Spleen (tissue), 11 donors: ENCODE results near the gene MRPL44. TPM values are rescaled to one million over a fixed set of nuclear protein-coding genes. Genes with fewer than 3 reads are reported as not detected.

Experiments used
- DNase-seq: peaks from one replicate; pipeline ENCODE4 v3.0.0-alpha.2; 2020
- H3K27ac ChIP-seq, 8 donors: fragments of 200-600 bp; sonication (generic) in 7 of 8; 1 replicate in 4 of 8; 2 replicates in 4 of 8; pipeline versions ENCODE4 v1.5.0 to v1.8.0; 2016 to 2021; ENCODE audit warnings: inconsistent platforms in 4 of 8, mild to moderate bottlenecking in 4 of 8, moderate library complexity in 1 of 8
- H3K27me3 ChIP-seq, 7 donors: fragments of 200-600 bp; sonication (generic) in 6 of 7; replicated peaks in 1 of 7; 1 replicate in 4 of 7; 2 replicates in 3 of 7; pipeline versions ENCODE4 v1.5.0 to v1.8.0; 2016 to 2021; ENCODE audit warnings: inconsistent platforms in 3 of 7, mild to moderate bottlenecking in 1 of 7
- H3K36me3 ChIP-seq, 6 donors: fragments of 200-600 bp; sonication (generic) in 5 of 6; 1 replicate in 4 of 6; 2 replicates in 2 of 6; pipeline versions ENCODE4 v1.5.0 to v1.8.0; 2016 to 2021; ENCODE audit warnings: inconsistent platforms in 2 of 6
- H3K4me1 ChIP-seq, 6 donors: fragments of 200-600 bp; sonication (generic) in 5 of 6; 1 replicate in 3 of 6; 2 replicates in 3 of 6; pipeline versions ENCODE4 v1.5.0 to v1.8.0; 2016 to 2021; ENCODE audit warnings: inconsistent platforms in 3 of 6
- H3K4me3 ChIP-seq, 8 donors: fragments of 200-600 bp; sonication (generic) in 7 of 8; 1 replicate in 4 of 8; 2 replicates in 4 of 8; pipeline versions ENCODE4 v1.5.0 to v1.8.0; 2016 to 2021; ENCODE audit warnings: inconsistent platforms in 4 of 8, mild to moderate bottlenecking in 4 of 8, moderate library complexity in 2 of 8
- H3K9me3 ChIP-seq, 8 donors: fragments of 200-600 bp; sonication (generic) in 7 of 8; 1 replicate in 4 of 8; 2 replicates in 4 of 8; pipeline versions ENCODE4 v1.5.0 to v1.8.0; 2016 to 2021; ENCODE audit warnings: inconsistent platforms in 4 of 8
- CTCF ChIP-seq, 11 experiments: fragments of 200-600 bp in 7 of 11; fragments of 450-650 bp in 4 of 11; sonication (generic) in 4 of 11; IDR thresholded peaks in 8 of 11; conservative IDR thresholded peaks in 3 of 11; 1 replicate in 7 of 11; 2 replicates in 4 of 11; pipeline versions ENCODE4 v1.4.0 to v1.8.0; 2016 to 2021; ENCODE audit warnings: antibody characterized with exemption in 11 of 11, inconsistent platforms in 4 of 11, mild to moderate bottlenecking in 1 of 11
- POLR2A ChIP-seq, 3 donors: fragments of 450-650 bp; IDR thresholded peaks; one replicate each; pipeline ENCODE4 v1.5.1; 2017; ENCODE audit warnings: antibody characterized with exemption in 3 of 3, mild to moderate bottlenecking in 1 of 3
- POLR2AphosphoS5 ChIP-seq, 3 donors: sonication (generic); formaldehyde crosslinking; IDR thresholded peaks; one replicate each; pipeline ENCODE4 v1.5.1; 2017; ENCODE audit warnings: antibody characterized with exemption in 3 of 3
- WGBS, 5 donors: extraction: QIAGEN DNeasy Blood & Tissue Kit in 3 of 5; methylation state at CpG; one replicate each; pipeline versions ENCODE4 v1.1.5 to v1.1.7; 2013 to 2018; 5-methylcytosine and 5-hydroxymethylcytosine counted together
- intact Hi-C: fragments of 100-400 bp; cut with DNase I; formaldehyde crosslinking; loops from one replicate; pipeline ENCODE4 v1.15.0; 2023; ENCODE audit warnings: low total_unique reads
- polyA plus RNA-seq, 3 donors: library from polyadenylated mRNA; stranded (reverse); fragments of 200-250 nt; gene quantifications; one replicate each; pipeline ENCODE4 v1.2.1, GENCODE V29; 2013
- total RNA-seq, 7 donors: library from RNA; depleted of rRNA in 3 of 7; stranded (reverse); fragments of >200 nt in 3 of 7; fragmentation: NEBNext Ultra II Directional in 4 of 7; extraction: Animal tissue kit (Norgen Biotek cat#: 25700) in 4 of 7; gene quantifications; one replicate each; pipeline versions ENCODE4 v1.1.0 to v1.2.1, GENCODE V29; 2016 to 2021
- donor health status: healthy with polysubstance abuse.
- donor health status: DM: no; HTN: no; CAD: no; lungs with moderate emphysema.
- donor health status: DM: no; HTN: no; CAD: no.
- donor health status: Bipolar disorder and iron deficiency.
- donor health status: healthy.
- donor health status: DM: no; HTN: no; CAD: no.
- donor health status: DM: yes; HTN: yes; CAD: no.

The MRPL44 gene
- total and polyA plus RNA-seq, 10 donors, result 19.4 to 36.3 (median 26.0) TPM

- no peak for TF ChIP-seq POLR2AphosphoS5 (IDR thresholded peaks at IDR 0.05)
- no peak for TF ChIP-seq CTCF (IDR thresholded peaks at IDR 0.05 in 8 of 11, conservative IDR thresholded peaks at IDR 0.05 in 3 of 11)
- TF ChIP-seq POLR2A (IDR thresholded peaks at IDR 0.05), result no peak
- H3K27me3 ChIP-seq, result no peaks in the 10 kb centered on the region
- 78 to 96% (median 81%) methylated on average over 7 of the region's 7 CpGs for WGBS, 5 donors
- intact Hi-C loops, result no loop called here
- no peak overlapping the region for H3K27ac ChIP-seq
- DNase-seq, result no peak
- peaks cover 15 to 80% (median 40%) of the 10 kb centered on the region in 6 donors for H3K4me1 ChIP-seq
- H3K9me3 ChIP-seq, result peaks cover 0 to 15% (median 10%) of the 10 kb centered on the region in 8 donors
- no peak overlapping the region for H3K4me3 ChIP-seq
- peaks cover 0 to 9% (median 0%) of the 10 kb centered on the region in 6 donors for H3K36me3 ChIP-seq
Observed at GRCh38 chr2:223928113-223929006, 28.9 kb upstream of the MRPL44 start.

GRCh38 chr2:223929571-223930102 lies 27.6 kb upstream of the MRPL44 start:
- TF ChIP-seq POLR2A (IDR thresholded peaks at IDR 0.05), result no peak
- no peak for TF ChIP-seq CTCF (IDR thresholded peaks at IDR 0.05 in 8 of 11, conservative IDR thresholded peaks at IDR 0.05 in 3 of 11)
- no peak for TF ChIP-seq POLR2AphosphoS5 (IDR thresholded peaks at IDR 0.05)
- no peak for DNase-seq
- Histone ChIP-seq H3K36me3 (peaks cover 0 to 9% (median 0%) of the 10 kb centered on the region in 6 donors), H3K9me3 (peaks cover 0 to 15% (median 10%) of the 10 kb centered on the region in 8 donors), H3K4me1 (peaks cover 15 to 82% (median 43%) of the 10 kb centered on the region in 6 donors), H3K27ac (peak overlapping the region in 3 of 8 donors; percentile 15 to 50 (median 38)), H3K4me3 (no peak overlapping the region), H3K27me3 (no peaks in the 10 kb centered on the region)
- WGBS, 5 donors, result 17 to 32% (median 27%) methylated on average over 4 of the region's 4 CpGs
- intact Hi-C loops, result no loop called here

- WGBS, 5 donors, result 71 to 83% (median 75%) methylated on average over 21 to 23 of the region's 23 CpGs
- H3K36me3 ChIP-seq, result peaks cover 0 to 9% (median 0%) of the 10 kb centered on the region in 6 donors
- peak overlapping the region in 3 of 8 donors; percentile 20 to 58 (median 50) for H3K27ac ChIP-seq
- peaks cover 0 to 15% (median 10%) of the 10 kb centered on the region in 8 donors for H3K9me3 ChIP-seq
- DNase-seq, result peak; percentile 79
- H3K27me3 ChIP-seq, result no peaks in the 10 kb centered on the region
- intact Hi-C loops, result no loop called here
- TF ChIP-seq POLR2A (IDR thresholded peaks at IDR 0.05) (no peak), POLR2AphosphoS5 (IDR thresholded peaks at IDR 0.05) (peak; percentile 41 to 50 (median 41))
- H3K4me3 ChIP-seq, result no peak overlapping the region
- H3K4me1 ChIP-seq, result peaks cover 15 to 82% (median 47%) of the 10 kb centered on the region in 6 donors
Observed at GRCh38 chr2:223930103-223930976, 26.9 kb upstream of the MRPL44 start.
